Measurements from ENCODE around the gene SACS.

GRCh38 chr13:23418776-23419683 is 14.5 kb downstream of the SACS start:
- no peak for TF ChIP-seq CTCF (IDR thresholded peaks at IDR 0.05; ENCODE audit: low read length)
- no peak for TF ChIP-seq EZH2 (IDR thresholded peaks at IDR 0.05; ENCODE audit: borderline replicate concordance, low read length)

All from OCI-LY1 (cell line).